Heart right ventricle (tissue), 16 donors: Measurements from ENCODE around the gene C12orf54. TPM values are rescaled to one million over a fixed set of nuclear protein-coding genes. Genes with fewer than 3 reads are reported as not detected.
"Not testable (repeated sequence)": the region's sequence is repeated elsewhere in the genome, so short reads cannot be mapped to it uniquely, and the experiment has no call there.

Experiments
- ATAC-seq, 8 donors: fragments of 200-7000 bp; cut with Tn5 transposase; one replicate each; pipeline ENCODE4 v1.9.1; 2020; ENCODE audit warnings: mild to moderate bottlenecking in 8 of 8, moderate library complexity in 8 of 8, moderate number of reproducible peaks in 1 of 8
- DNase-seq, 2 donors: peaks; one replicate each; pipeline ENCODE4 v3.0.0-alpha.2; 2020
- H3K27ac ChIP-seq, 10 donors: fragments of 200-600 bp; sonication (generic) in 2 of 10; one replicate each; pipeline versions ENCODE4 v1.5.0 to v1.8.0; 2020 to 2022; ENCODE audit warnings: mild to moderate bottlenecking in 3 of 10
- H3K27me3 ChIP-seq, 7 donors: fragments of 200-600 bp; one replicate each; pipeline ENCODE4 v1.8.0; 2021 to 2022; ENCODE audit warnings: mild to moderate bottlenecking in 2 of 7
- H3K36me3 ChIP-seq, 9 donors: fragments of 200-600 bp; sonication (generic) in 1 of 9; one replicate each; pipeline versions ENCODE4 v1.5.0 to v1.8.0; 2020 to 2022; ENCODE audit warnings: mild to moderate bottlenecking in 2 of 9
- H3K4me1 ChIP-seq, 9 donors: fragments of 200-600 bp; sonication (generic) in 1 of 9; one replicate each; pipeline versions ENCODE4 v1.5.0 to v1.8.0; 2020 to 2022; ENCODE audit warnings: mild to moderate bottlenecking in 4 of 9
- H3K4me3 ChIP-seq, 10 donors: fragments of 200-600 bp; sonication (generic) in 2 of 10; one replicate each; pipeline versions ENCODE4 v1.5.0 to v1.8.0; 2020 to 2022; ENCODE audit warnings: mild to moderate bottlenecking in 7 of 10, moderate library complexity in 2 of 10
- H3K9me3 ChIP-seq, 11 donors: fragments of 200-600 bp in 10 of 11; sonication (generic) in 2 of 11; one replicate each; pipeline versions ENCODE4 v1.5.0 to v1.8.0; 2013 to 2022; ENCODE audit warnings: mild to moderate bottlenecking in 2 of 11, control low read depth in 1 of 11, moderate library complexity in 1 of 11
- WGBS, 2 donors: extraction: QIAGEN DNeasy Blood & Tissue Kit; methylation state at CpG; one replicate each; pipeline ENCODE4 v1.1.7; 2013; ENCODE audit warnings: inconsistent platforms in 1 of 2; 5-methylcytosine and 5-hydroxymethylcytosine counted together
- intact Hi-C, 10 donors: fragments of 100-400 bp; cut with DNase I; formaldehyde crosslinking; loops; one replicate each; pipeline versions ENCODE4 v1.11.1 to v1.14.2; 2022
- polyA plus RNA-seq, 2 donors: library from polyadenylated mRNA; stranded (reverse); fragments of 200-250 nt; gene quantifications; one replicate each; pipeline ENCODE4 v1.2.3, GENCODE V29; 2013
- total RNA-seq, 10 donors: library from RNA; stranded (reverse); fragmentation: NEBNext Ultra II Directional in 3 of 10; extraction: Animal tissue kit (Norgen Biotek cat#: 25700) in 3 of 10; gene quantifications; one replicate each; pipeline versions ENCODE4 v1.2.1 to v1.2.4, GENCODE V29; 2021 to 2023
- TF ChIP-seq, protein P1 (sequence below), 9 donors: fragments of 200-600 bp; sonication (generic) in 2 of 9; IDR thresholded peaks; one replicate each; pipeline versions ENCODE4 v1.5.0 to v1.8.0; 2021 to 2022; ENCODE audit warnings: antibody characterized with exemption in 9 of 9, mild to moderate bottlenecking in 5 of 9, moderate library complexity in 1 of 9
- donor health status: Arrhythmogenic right ventricular cardiomyopathy.
- donor health status: ischemic (EF 13 %, LVEDD 7.1; RV severe dilation, severe dysfunction).
- donor health status: healthy with polysubstance abuse.
- donor health status: DM: no; HTN: yes; CAD: no.
- donor health status: DM: no; HTN: no; CAD: no.
- donor health status: ischemic (EF 25% LVEDD 6.9; RV normal size, moderate dysfunction).
- donor health status: ischemic (EF 25% LVEDD 5.7; RV mildly dilated, moderate dysfunction).
- donor health status: healthy.
- donor health status: DM: yes; HTN: yes; CAD: no.
- donor health status: Ischemic cardiomyopathy.
- donor health status: ischemic (EF 35%, LVEDD 5.7; RV mildly dilated, moderate dysfunction).
- donor health status: nonischemic (EF 11% LVEDD 7.7; RV severe dilation, severe dysfunction).
- donor health status: DM: yes; HTN: yes; CAD: no.
- donor health status: PGD.
- donor health status: ischemic (EF 29% LVEDD 5.4; RV normal size, mild dysfunction).
- donor health status: nonischemic (EF 23%, LVEDD 6.1; RV moderate dilation, normal function).

The C12orf54 gene
- total and polyA plus RNA-seq, 12 donors = not detected

DNA sequence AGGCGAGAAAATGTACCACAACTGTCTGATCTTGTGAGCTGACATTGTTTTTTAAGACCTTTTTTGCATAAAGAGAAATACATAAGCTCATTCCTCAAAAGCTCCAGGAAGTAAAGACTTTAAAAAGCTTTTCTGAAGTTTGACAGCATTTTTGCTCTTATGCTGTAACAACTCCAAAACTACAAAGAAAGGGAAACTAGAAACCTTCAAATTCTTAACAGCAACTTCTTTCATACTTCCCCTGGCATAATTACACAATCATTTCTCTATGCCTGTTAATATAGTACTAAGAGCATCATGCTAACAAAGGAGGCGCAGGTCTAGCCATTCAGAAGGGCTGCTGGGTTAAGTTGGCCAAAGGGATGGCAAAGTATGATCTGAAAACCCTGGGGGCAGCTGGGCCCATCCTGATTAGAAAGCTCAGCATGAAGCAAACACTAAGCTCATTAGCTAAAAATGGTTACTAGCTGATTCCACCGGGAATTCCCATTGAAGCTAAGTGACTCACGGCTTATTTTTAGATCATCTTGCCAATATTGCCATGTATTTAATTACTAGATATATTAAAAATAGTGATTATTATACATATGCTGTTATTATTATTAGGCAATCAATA lies 36.0 kb upstream of the C12orf54 start:
- H3K27me3 ChIP-seq = no peaks in the 10 kb centered on the region
- H3K27ac ChIP-seq = peak overlapping the region in 1 of 10 donors; percentile 38
- TF ChIP-seq, protein P1, sequence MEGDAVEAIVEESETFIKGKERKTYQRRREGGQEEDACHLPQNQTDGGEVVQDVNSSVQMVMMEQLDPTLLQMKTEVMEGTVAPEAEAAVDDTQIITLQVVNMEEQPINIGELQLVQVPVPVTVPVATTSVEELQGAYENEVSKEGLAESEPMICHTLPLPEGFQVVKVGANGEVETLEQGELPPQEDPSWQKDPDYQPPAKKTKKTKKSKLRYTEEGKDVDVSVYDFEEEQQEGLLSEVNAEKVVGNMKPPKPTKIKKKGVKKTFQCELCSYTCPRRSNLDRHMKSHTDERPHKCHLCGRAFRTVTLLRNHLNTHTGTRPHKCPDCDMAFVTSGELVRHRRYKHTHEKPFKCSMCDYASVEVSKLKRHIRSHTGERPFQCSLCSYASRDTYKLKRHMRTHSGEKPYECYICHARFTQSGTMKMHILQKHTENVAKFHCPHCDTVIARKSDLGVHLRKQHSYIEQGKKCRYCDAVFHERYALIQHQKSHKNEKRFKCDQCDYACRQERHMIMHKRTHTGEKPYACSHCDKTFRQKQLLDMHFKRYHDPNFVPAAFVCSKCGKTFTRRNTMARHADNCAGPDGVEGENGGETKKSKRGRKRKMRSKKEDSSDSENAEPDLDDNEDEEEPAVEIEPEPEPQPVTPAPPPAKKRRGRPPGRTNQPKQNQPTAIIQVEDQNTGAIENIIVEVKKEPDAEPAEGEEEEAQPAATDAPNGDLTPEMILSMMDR (IDR thresholded peaks at IDR 0.05) = no peak
- peak in 5 of 8 donors; percentile 56 to 79 (median 68) for ATAC-seq
- WGBS, 2 donors = 39 to 42% methylated on average over 4 of the region's 4 CpGs
- H3K4me3 ChIP-seq = no peak overlapping the region
- H3K9me3 ChIP-seq = peaks cover 0 to 12% (median 0%) of the 10 kb centered on the region in 11 donors
- H3K36me3 ChIP-seq = no peaks in the 10 kb centered on the region
- DNase-seq = peak in 1 of 2 donors; percentile 19
- intact Hi-C loops = no loop called here
- peaks cover 3 to 17% (median 11%) of the 10 kb centered on the region in 9 donors for H3K4me1 ChIP-seq

- TF ChIP-seq, protein P1 (IDR thresholded peaks at IDR 0.05) = no peak
- intact Hi-C loops = no loop called here
- H3K36me3 ChIP-seq = no peaks in the 10 kb centered on the region
- H3K27ac ChIP-seq = no peak overlapping the region
- H3K9me3 ChIP-seq = peaks cover 0 to 12% (median 0%) of the 10 kb centered on the region in 11 donors
- WGBS, 2 donors = 67 to 70% methylated on average over 1 of the region's 1 CpG
- no peak overlapping the region for H3K4me3 ChIP-seq
- no peak for DNase-seq
- H3K27me3 ChIP-seq = no peaks in the 10 kb centered on the region
- no peak for ATAC-seq
- peaks cover 3 to 17% (median 11%) of the 10 kb centered on the region in 9 donors for H3K4me1 ChIP-seq
Observed at GRCh38 chr12:48447755-48448154, 34.5 kb upstream of the C12orf54 start.

GRCh38 chr12:48451372-48451771 lies 30.9 kb upstream of the C12orf54 start:
- no peak overlapping the region for H3K4me3 ChIP-seq
- no peaks in the 10 kb centered on the region for H3K36me3 ChIP-seq
- H3K27me3 ChIP-seq = no peaks in the 10 kb centered on the region
- intact Hi-C loops = loop anchor here in 3 of 10 donors (5.0 to 10.0 kb wide), 3 partner anchors 164 to 254 kb away; no protein-coding TSS in a partner anchor
- peaks cover under 1 to 6% (median 4%) of the 10 kb centered on the region in 9 donors for H3K4me1 ChIP-seq
- TF ChIP-seq, protein P1 (IDR thresholded peaks at IDR 0.05) = no peak
- H3K27ac ChIP-seq = no peak overlapping the region
- 85 to 88% methylated on average over 1 of the region's 1 CpG for WGBS, 2 donors
- ATAC-seq (no peak), DNase-seq (no peak)
- H3K9me3 ChIP-seq = peaks cover 0 to 14% (median 0%) of the 10 kb centered on the region in 11 donors

DNA sequence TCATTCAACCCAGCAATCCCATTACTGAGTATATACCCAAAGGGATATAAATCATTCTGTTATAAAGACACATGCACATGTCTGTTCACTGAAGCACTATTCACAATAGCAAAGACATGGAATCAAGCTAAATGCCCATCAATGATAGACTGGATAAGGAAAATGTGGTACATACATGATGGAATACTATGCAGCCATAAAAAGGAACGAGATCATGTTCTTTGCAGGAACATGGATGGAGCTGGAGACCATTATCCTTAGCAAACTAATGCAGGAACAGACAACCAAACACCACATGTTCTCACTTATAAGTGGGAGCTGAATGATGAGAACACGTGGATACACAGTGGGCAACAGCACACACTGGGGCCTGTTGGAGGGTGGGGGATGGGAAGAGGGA lies 29.3 kb upstream of the C12orf54 start:
- H3K36me3 ChIP-seq, H3K4me1 ChIP-seq, H3K27me3 ChIP-seq, ATAC-seq, H3K27ac ChIP-seq, DNase-seq, H3K4me3 ChIP-seq: not testable (repeated sequence)
- intact Hi-C loops = loop anchor here in 3 of 10 donors (5.0 to 10.0 kb wide), 3 partner anchors 166 to 256 kb away; no protein-coding TSS in a partner anchor
- peaks cover 0 to 14% (median 0%) of the 10 kb centered on the region in 11 donors for H3K9me3 ChIP-seq
- 92 to 96% methylated on average over 2 of the region's 2 CpGs for WGBS, 2 donors

- H3K9me3 ChIP-seq = peaks cover 0 to 12% (median 0%) of the 10 kb centered on the region in 11 donors
- no peak overlapping the region for H3K27ac ChIP-seq
- TF ChIP-seq, protein P1 (IDR thresholded peaks at IDR 0.05) = peak; percentile 23 to 71 (median 58)
- H3K27me3 ChIP-seq = no peaks in the 10 kb centered on the region
- ATAC-seq (peak in 1 of 8 donors; percentile 44), DNase-seq (no peak)
- no peak overlapping the region for H3K4me3 ChIP-seq
- 73% methylated on average over 1 of the region's 1 CpG for WGBS, 2 donors
- intact Hi-C loops = loop anchor here in 4 of 10 donors (2.0 to 10.0 kb wide), 4 partner anchors 50 to 257 kb away; no protein-coding TSS in a partner anchor
- H3K36me3 ChIP-seq = no peaks in the 10 kb centered on the region
- H3K4me1 ChIP-seq = no peaks in the 10 kb centered on the region
Observed at GRCh38 chr12:48454667-48455066, 27.6 kb upstream of the C12orf54 start.
